IPS-18c (cell line): ENCODE data around the gene CHTOP.
A peak's percentile ranks its signal among the peaks of the same experiment; 100 is the strongest.
"Not testable (repeated sequence)": the region's sequence is repeated elsewhere in the genome, so short reads cannot be mapped to it uniquely, and the experiment has no call there.

ENCODE experiments used
- H3K4me3 ChIP-seq: 2 replicates; pipeline ENCODE4 v1.7.0; 2013; ENCODE audit warnings: low read depth, mild to moderate bottlenecking, low read length, moderate library complexity; ENCODE audit not compliant: insufficient read depth
- H3K9me3 ChIP-seq: one replicate; pipeline ENCODE4 v1.6.1; 2013; ENCODE audit warnings: mild to moderate bottlenecking, low read length, moderate library complexity; ENCODE audit not compliant: control insufficient read depth, insufficient read depth

CHTOP gene

DNA sequence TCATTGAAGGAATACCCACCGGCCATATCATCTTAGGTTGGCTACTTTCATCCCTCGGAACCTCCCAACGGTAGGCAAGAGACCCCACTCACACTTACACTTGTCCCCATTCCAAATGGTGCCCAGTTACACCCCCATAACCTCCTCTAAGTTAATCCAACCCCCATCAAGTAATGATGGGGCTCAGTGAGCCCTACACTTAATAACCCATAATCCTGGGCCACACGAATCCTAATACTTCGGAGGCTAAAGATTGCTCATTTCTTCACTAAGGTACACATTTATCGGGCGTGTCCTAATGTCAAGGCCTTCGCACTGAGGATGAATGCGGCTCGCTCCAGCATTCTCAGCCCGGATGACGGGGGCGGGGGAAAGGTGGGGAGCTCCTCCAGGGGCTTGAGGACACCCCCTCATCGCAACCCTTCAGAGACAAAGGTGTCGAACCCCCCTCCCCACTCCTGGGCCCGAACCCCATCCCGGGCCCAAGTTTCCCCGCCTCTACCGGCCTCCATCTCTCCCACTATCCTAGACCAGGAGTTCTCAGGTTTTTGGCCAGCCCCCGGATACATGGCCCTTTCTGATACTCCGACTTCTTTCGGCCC, 36.5 kb downstream of the CHTOP start:
- H3K9me3 ChIP-seq = no peaks in the 10 kb centered on the region
- H3K4me3 ChIP-seq = peak overlapping the region; percentile 99

GRCh38 chr1:153670859-153671627, 37.2 kb downstream of the CHTOP start, which contains the start of gene ILF2:
Gene ILF2 (minus strand): TSS chr1:153670993. CDS start chr1:153670922, 71 bp downstream.
- Histone ChIP-seq H3K9me3 (no peaks in the 10 kb centered on the region), H3K4me3 (peak within 1 kb of the TSS; percentile 99)

GRCh38 chr1:153671628-153672353, 37.9 kb downstream of the CHTOP start:
- not testable (repeated sequence) for H3K9me3 ChIP-seq

DNA sequence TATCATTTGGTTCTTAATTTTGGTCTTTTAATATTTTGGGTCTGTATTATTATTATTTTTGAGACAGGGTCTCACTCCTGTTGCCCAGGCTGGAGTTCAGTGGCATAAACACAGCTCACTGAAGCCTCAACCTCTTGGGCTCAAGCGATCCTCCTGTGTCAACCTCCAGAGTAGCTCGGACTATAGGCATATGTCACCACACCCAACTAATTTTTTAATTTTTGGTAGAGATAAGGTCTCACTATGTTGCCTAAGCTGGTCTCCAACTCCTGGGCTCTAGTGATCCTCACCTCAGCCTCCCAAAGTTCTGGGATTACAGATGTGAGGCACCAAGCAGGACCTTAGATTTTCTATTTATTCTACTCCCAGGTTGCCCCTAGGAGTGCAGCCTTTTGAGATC, 39.6 kb downstream of the CHTOP start:
- no peak overlapping the region for H3K4me3 ChIP-seq
- H3K9me3 ChIP-seq = no peaks in the 10 kb centered on the region

More at GRCh38 chr1:153671628-153672353, 37.9 kb downstream of the CHTOP start:
- H3K4me3 ChIP-seq = peak overlapping the region; percentile 52

- Histone ChIP-seq H3K4me3 (peak overlapping the region; percentile 62), H3K9me3 (no peaks in the 10 kb centered on the region)
These were observed 44.1 kb downstream of the CHTOP start for GRCh38 chr1:153677718-153678518.

- peak within 1 kb of the TSS; percentile 62 for H3K4me3 ChIP-seq
- H3K9me3 ChIP-seq = no peaks in the 10 kb centered on the region
These were observed 44.9 kb downstream of the CHTOP start, which contains the start of gene NPR1 for GRCh38 chr1:153678519-153679336. Gene NPR1 (plus strand): TSS chr1:153678688. CDS start chr1:153679109, 421 bp downstream.

GRCh38 chr1:153679337-153680119, 45.7 kb downstream of the CHTOP start:
- peaks cover 2% of the 10 kb centered on the region for H3K9me3 ChIP-seq
- H3K4me3 ChIP-seq = peak overlapping the region; percentile 62

- Histone ChIP-seq H3K4me3 (peak overlapping the region; percentile 62), H3K9me3 (peaks cover 2% of the 10 kb centered on the region)
These were observed 46.2 kb downstream of the CHTOP start for GRCh38 chr1:153680120-153680403.

- no peak overlapping the region for H3K4me3 ChIP-seq
- H3K9me3 ChIP-seq = peaks cover 2% of the 10 kb centered on the region
These were observed 48.9 kb downstream of the CHTOP start for GRCh38 chr1:153682730-153683129.

GRCh38 chr1:153683854-153684253, 50.0 kb downstream of the CHTOP start:
- peaks cover 2% of the 10 kb centered on the region for H3K9me3 ChIP-seq
- H3K4me3 ChIP-seq = no peak overlapping the region

- Histone ChIP-seq H3K9me3 (peaks cover 2% of the 10 kb centered on the region), H3K4me3 (no peak overlapping the region)
These were observed 51.0 kb downstream of the CHTOP start for GRCh38 chr1:153684892-153685291.

DNA sequence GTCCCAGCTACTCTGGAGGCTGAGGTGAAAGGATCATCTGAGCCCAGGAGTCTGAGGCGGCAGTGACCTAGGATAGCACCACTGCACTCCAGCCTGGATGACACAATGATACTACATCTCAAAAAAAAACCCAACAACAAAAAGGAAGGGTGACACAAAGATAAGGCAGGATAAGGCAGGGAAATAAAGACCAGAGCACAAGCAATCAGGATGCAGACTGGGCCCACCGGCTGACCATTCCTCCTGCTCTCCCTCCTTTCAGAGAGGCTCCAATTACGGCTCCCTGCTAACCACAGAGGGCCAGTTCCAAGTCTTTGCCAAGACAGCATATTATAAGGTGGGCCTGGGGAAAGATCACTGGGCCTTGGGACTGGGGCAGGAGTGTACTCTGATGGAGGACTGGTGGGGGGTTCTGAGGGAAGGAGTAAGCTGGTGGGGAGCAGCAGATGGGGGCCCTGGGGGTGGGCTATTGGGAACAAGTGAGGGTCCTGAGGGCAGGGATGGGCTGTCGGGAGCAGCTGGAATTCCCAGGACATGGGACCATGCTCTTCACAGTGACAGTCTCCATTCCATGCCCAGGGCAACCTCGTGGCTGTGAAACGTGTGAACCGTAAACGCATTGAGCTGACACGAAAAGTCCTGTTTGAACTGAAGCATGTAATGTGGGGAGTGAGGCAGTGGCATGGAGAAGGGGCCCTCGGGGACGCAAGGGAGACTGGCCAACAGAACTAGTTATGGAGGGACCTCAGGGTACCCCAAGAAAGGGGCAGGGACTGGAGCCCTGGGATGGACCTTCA, 51.9 kb downstream of the CHTOP start:
- H3K4me3 ChIP-seq = no peak overlapping the region
- H3K9me3 ChIP-seq = peaks cover 2% of the 10 kb centered on the region

DNA sequence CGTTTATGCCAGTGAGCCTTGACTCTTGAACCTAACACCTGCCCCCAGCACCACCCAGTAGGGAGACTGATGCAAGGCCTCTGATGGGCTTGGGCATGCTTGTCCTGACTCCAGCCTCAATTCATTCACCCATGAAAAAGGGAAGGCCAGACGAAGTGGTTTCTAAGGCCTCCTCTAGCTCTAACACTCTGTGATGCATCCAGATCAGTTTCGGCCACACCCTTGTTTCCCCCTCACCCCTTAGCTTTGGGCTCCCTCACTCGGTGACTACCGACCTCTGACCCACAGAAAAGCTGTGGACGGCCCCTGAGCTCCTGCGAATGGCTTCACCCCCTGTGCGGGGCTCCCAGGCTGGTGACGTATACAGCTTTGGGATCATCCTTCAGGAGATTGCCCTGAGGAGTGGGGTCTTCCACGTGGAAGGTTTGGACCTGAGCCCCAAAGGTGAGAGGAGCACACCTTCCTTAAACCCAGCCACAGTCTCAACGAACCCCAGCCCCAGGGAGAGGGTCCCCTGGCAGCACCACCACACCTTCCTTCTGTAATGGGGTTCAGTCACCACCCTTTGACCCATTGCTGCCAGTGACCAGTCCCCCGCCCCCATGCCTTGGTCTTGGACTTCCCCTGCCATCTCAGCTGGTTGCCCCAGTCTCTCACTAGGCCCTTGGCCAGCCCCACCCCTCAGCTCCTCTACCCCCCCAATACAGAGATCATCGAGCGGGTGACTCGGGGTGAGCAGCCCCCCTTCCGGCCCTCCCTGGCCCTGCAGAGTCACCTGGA, 53.7 kb downstream of the CHTOP start:
- no peak overlapping the region for H3K4me3 ChIP-seq
- peaks cover 2% of the 10 kb centered on the region for H3K9me3 ChIP-seq

DNA sequence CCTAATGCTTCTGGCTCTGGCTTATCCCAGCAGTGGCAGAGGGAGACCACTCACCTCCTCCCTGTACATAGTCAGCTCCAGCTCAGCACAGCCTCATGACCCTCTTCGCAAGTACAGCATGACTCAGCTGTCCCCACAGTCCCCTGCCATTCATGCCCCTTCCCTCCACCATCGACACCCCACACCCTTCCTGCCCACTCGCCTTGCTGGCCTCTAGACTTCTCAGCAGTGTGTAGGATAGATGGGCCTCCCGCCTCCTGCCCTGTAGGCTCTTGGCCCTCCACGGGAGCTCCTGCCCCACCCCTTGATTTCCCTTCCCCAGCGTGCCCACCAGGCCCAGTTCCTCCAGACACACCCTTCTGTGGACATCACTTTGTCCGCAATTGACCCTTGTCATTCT, 54.4 kb downstream of the CHTOP start:
- no peak overlapping the region for H3K4me3 ChIP-seq
- H3K9me3 ChIP-seq = peaks cover 2% of the 10 kb centered on the region
